GM12872 (cell line): ENCODE measurements around the gene MYO3A.

Source experiments
- CTCF ChIP-seq: IDR thresholded peaks from 3 replicates; pipeline ENCODE4 v1.5.1; 2011; ENCODE audit warnings: low read depth, mild to moderate bottlenecking, low read length, moderate library complexity; ENCODE audit not compliant: insufficient read depth

The MYO3A gene

DNA sequence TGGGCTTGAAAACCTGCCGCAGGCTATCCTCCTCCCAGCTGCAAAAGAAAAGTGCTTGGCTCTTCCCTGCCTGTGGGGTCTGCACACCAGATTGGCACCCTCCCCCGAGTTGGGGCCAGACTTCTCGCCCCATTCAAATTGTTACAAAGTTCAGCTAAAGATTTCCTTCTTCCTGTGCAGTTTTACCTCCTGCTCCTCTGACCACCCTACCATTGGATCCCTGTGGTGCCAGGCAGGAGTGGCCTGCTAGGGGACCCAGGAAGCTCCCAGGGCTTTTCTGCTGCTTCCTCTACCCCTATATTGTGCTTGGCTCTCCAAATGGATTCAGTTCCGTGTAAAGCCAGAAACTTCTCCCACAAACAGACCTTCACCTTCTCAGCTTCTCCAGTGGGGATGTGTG is 147.4 kb downstream of the MYO3A start:
- TF ChIP-seq CTCF, result no peak

DNA sequence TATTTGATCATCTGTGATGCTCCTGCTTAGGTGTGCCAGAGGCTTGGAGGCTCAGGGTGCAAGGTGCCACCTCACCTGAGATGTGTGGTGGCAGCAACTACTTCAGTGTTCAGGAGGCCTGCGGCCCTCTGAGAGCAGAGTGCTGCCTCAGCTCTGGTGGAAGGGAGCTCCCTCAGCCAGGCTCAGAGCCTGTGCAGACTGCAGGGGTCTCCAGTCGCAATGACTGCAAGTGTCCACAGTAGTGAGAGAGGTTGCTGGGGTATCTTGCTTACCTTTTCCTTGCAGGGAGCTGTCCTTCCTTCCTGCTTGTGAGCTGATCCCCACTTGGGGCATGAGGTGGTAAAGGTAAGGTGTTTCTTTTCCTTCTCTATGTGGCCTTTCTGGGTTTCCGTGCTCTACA is 151.5 kb downstream of the MYO3A start:
- no peak for TF ChIP-seq CTCF

- no peak for TF ChIP-seq CTCF
These were observed 153.6 kb downstream of the MYO3A start for GRCh38 chr10:26087666-26088065.

- no peak for TF ChIP-seq CTCF
These were observed 156.0 kb downstream of the MYO3A start for GRCh38 chr10:26090026-26090425.

GRCh38 chr10:26090762-26091161 is 156.7 kb downstream of the MYO3A start:
- no peak for TF ChIP-seq CTCF

DNA sequence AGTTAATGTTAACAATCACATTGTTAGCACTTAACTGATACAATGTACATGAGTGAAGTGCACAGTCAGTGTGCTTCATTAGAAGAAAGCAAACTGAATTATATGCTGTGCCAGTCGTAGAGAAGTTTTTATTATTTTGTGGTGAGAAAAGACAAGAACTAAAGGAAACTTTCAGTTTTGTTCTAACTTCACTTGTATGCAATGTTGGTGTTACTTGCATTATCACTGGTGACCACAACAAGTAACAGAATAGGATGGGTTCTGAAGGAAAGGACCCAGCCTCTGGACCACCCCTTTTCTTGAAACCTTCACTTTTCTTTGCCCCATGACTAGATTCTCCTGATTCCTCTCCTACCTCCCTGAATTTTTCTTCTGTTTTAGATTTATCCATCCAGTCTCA is 159.2 kb downstream of the MYO3A start:
- TF ChIP-seq CTCF, result no peak

- no peak for TF ChIP-seq CTCF
These were observed 161.8 kb downstream of the MYO3A start for GRCh38 chr10:26095781-26096180.

DNA sequence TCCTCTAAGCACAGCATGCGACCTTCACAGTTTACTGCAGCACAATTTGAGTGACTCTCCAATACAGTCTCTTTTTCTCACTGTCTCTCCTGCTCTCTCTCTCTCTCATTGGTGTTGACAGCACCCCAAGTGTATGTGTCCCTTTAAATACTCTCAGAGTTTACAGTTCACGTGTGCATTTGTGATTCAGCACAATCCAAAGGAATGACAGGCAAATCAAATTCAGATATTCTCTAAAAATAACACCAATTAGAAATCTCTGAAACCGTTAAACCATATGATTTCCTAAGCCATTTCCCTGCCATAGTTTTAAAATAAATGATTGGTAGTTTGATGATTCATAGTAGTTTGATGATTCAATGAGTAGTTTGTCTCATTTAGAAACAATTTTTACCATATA is 178.5 kb downstream of the MYO3A start:
- TF ChIP-seq CTCF, result no peak
